WTC11 (cell line): ENCODE results near the gene TMEM169. TPM values are rescaled to one million over a fixed set of nuclear protein-coding genes. Genes with fewer than 3 reads are reported as not detected.

ENCODE experiments used
- ATAC-seq: fragments of 200-7000 bp; cut with Tn5 transposase; 2 replicates; pipeline ENCODE4 v1.10.0; 2021; ENCODE audit warnings: mild to moderate bottlenecking, moderate library complexity
- CTCF ChIA-PET: fragments of 300-600 bp; sonication (Branson Sonifier 250); formaldehyde crosslinking; loops from one replicate; lab custom pipeline; 2021; ENCODE audit warnings: antibody characterized with exemption; lab: Charles Lee
- POLR2A ChIA-PET: fragments of 350-600 bp; sonication (Branson Sonifier 250); formaldehyde crosslinking; loops from one replicate; lab custom pipeline; 2021; ENCODE audit warnings: antibody characterized with exemption; lab: Charles Lee
- DNase-seq: peaks from one replicate; pipeline ENCODE4 v3.0.0; 2021; ENCODE audit warnings: low spot score
- H3K27ac Mint-ChIP-seq: 2 replicates; pipeline ENCODE4 v1.8.0; 2021; ENCODE audit warnings: mixed read lengths
- H3K27me3 Mint-ChIP-seq: 2 replicates; pipeline ENCODE4 v1.8.0; 2021; ENCODE audit warnings: low read depth, mild to moderate bottlenecking, moderate library complexity, mixed read lengths
- H3K36me3 Mint-ChIP-seq: 2 replicates; pipeline ENCODE4 v1.8.0; 2021; ENCODE audit warnings: mixed read lengths
- H3K4me1 Mint-ChIP-seq: 2 replicates; pipeline ENCODE4 v1.8.0; 2022; ENCODE audit warnings: mixed read lengths
- H3K4me3 Mint-ChIP-seq: 2 replicates; pipeline ENCODE4 v1.8.0; 2021; ENCODE audit warnings: mild to moderate bottlenecking, moderate library complexity, mixed read lengths
- H3K9me3 Mint-ChIP-seq: 2 replicates; pipeline ENCODE4 v1.8.0; 2021; ENCODE audit warnings: mixed read lengths
- ATF1 ChIP-seq: sonication (generic); formaldehyde crosslinking; IDR thresholded peaks from 2 replicates; pipeline ENCODE4 v1.8.1; 2023; ENCODE audit warnings: mild to moderate bottlenecking, moderate library complexity, missing genetic modification reagents
- CBFB ChIP-seq: sonication (generic); formaldehyde crosslinking; IDR thresholded peaks from 2 replicates; pipeline ENCODE4 v1.8.1; 2022; ENCODE audit warnings: mild to moderate bottlenecking, low read depth, missing genetic modification reagents
- ELF4 ChIP-seq: sonication (generic); formaldehyde crosslinking; IDR thresholded peaks from 2 replicates; pipeline ENCODE4 v1.8.1; 2022; ENCODE audit warnings: low read depth, mild to moderate bottlenecking, moderate library complexity, missing genetic modification reagents
- ESRRA ChIP-seq: sonication (generic); formaldehyde crosslinking; IDR thresholded peaks from 2 replicates; pipeline ENCODE4 v1.8.1; 2022; ENCODE audit warnings: mild to moderate bottlenecking, missing genetic modification reagents, borderline replicate concordance
- ETV6 ChIP-seq: sonication (generic); formaldehyde crosslinking; IDR thresholded peaks from 2 replicates; pipeline ENCODE4 v1.8.1; 2022; ENCODE audit warnings: mild to moderate bottlenecking, missing genetic modification reagents
- GABPB1 ChIP-seq: sonication (generic); formaldehyde crosslinking; IDR thresholded peaks from 2 replicates; pipeline ENCODE4 v1.8.1; 2023; ENCODE audit warnings: mild to moderate bottlenecking, missing genetic modification reagents
- IRF2 ChIP-seq: sonication (generic); formaldehyde crosslinking; IDR thresholded peaks from 2 replicates; pipeline ENCODE4 v1.8.0; 2022; ENCODE audit warnings: low read depth, missing genetic modification reagents, borderline replicate concordance
- NFATC4 ChIP-seq: fragments of 250-450 bp; sonication (Bioruptor Pico); IDR thresholded peaks from 2 replicates; pipeline ENCODE4 v1.9.0; 2021; ENCODE audit warnings: mild to moderate bottlenecking
- NFE2L1 ChIP-seq: sonication (generic); formaldehyde crosslinking; IDR thresholded peaks from 2 replicates; pipeline ENCODE4 v1.8.1; 2023; ENCODE audit warnings: missing genetic modification reagents
- NR2C2 ChIP-seq: sonication (generic); formaldehyde crosslinking; IDR thresholded peaks from 2 replicates; pipeline ENCODE4 v1.8.0; 2022; ENCODE audit warnings: mild to moderate bottlenecking, missing genetic modification reagents
- OVOL2 ChIP-seq: fragments of 250-450 bp; sonication (Bioruptor Pico); IDR thresholded peaks from 2 replicates; pipeline ENCODE4 v1.9.0; 2021; ENCODE audit warnings: mild to moderate bottlenecking, borderline replicate concordance
- SOX15 ChIP-seq: fragments of 250-450 bp; sonication (Bioruptor Pico); IDR thresholded peaks from 2 replicates; pipeline ENCODE4 v1.9.0; 2021; ENCODE audit warnings: mild to moderate bottlenecking
- ZNF121 ChIP-seq: sonication (generic); formaldehyde crosslinking; IDR thresholded peaks from 2 replicates; pipeline ENCODE4 v1.8.0; 2023; ENCODE audit warnings: missing genetic modification reagents
- ZNF396 ChIP-seq: fragments of 250-450 bp; sonication (Bioruptor Pico); IDR thresholded peaks from 2 replicates; pipeline ENCODE4 v1.8.0; 2021; ENCODE audit warnings: mild to moderate bottlenecking, moderate library complexity, borderline replicate concordance
- total RNA-seq: library from RNA; stranded (reverse); gene quantifications from 3 replicates; pipeline ENCODE4 v1.2.3, GENCODE V29; 2021
- TF ChIP-seq, protein P1 (sequence below): fragments of 250-450 bp; sonication (Bioruptor Pico); IDR thresholded peaks from 2 replicates; pipeline ENCODE4 v1.9.0; 2021; ENCODE audit warnings: mild to moderate bottlenecking
- TF ChIP-seq, protein P2 (sequence below): sonication (generic); formaldehyde crosslinking; IDR thresholded peaks from 2 replicates; pipeline ENCODE4 v1.8.0; 2023; ENCODE audit warnings: missing genetic modification reagents
- TF ChIP-seq, protein P3 (sequence below): fragments of 250-450 bp; sonication (Bioruptor Pico); IDR thresholded peaks from 2 replicates; pipeline ENCODE4 v1.9.0; 2021; ENCODE audit warnings: moderate library complexity, mild to moderate bottlenecking, inconsistent platforms, borderline replicate concordance
- TF ChIP-seq, protein P4 (sequence below): fragments of 250-450 bp; sonication (Bioruptor Pico); IDR thresholded peaks from 2 replicates; pipeline ENCODE4 v1.9.0; 2021; ENCODE audit warnings: mild to moderate bottlenecking, borderline replicate concordance
- TF ChIP-seq, protein P5 (sequence below): sonication (generic); formaldehyde crosslinking; IDR thresholded peaks from 2 replicates; pipeline ENCODE4 v1.8.1; 2022; ENCODE audit warnings: mild to moderate bottlenecking, moderate library complexity, missing genetic modification reagents
- TF ChIP-seq, protein P6 (sequence below): sonication (generic); formaldehyde crosslinking; IDR thresholded peaks from 2 replicates; pipeline ENCODE4 v1.8.0; 2023; ENCODE audit warnings: mild to moderate bottlenecking, missing genetic modification reagents
- TF ChIP-seq, protein P7 (sequence below): fragments of 250-450 bp; sonication (Bioruptor Pico); IDR thresholded peaks from 2 replicates; pipeline ENCODE4 v2.1.2; 2022; ENCODE audit warnings: mild to moderate bottlenecking, moderate library complexity

TMEM169 gene
- total RNA-seq, 1 experiment from 2014 or later, result 1.8 TPM

DNA sequence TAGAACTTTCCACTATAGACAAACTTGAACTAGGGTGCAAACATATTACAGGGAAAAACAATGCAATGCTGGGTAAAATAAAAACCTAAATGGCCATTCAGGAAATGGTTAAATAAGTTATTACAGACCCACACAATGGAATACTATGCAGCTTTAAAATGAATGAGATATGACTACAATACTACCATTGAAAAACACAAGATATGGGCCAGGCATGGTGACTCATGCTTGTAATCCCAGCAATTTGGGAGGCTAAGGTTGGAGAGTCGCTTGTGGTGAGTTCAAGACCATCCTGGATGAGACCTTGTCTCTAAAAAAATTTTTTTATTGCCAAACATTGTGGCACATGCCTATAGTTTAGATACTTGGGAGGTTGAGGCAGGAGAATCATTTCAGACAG lies 6.9 kb upstream of the TMEM169 start (continued):
- TF ChIP-seq, protein P1, sequence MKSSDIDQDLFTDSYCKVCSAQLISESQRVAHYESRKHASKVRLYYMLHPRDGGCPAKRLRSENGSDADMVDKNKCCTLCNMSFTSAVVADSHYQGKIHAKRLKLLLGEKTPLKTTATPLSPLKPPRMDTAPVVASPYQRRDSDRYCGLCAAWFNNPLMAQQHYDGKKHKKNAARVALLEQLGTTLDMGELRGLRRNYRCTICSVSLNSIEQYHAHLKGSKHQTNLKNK, result no peak
- TF ChIP-seq ESRRA (no peak), ZNF121 (CRISPR knock-in tag) (no peak), ETV6 (CRISPR knock-in tag) (no peak), NFATC4 (CRISPR knock-in tag) (no peak), GABPB1 (CRISPR knock-in tag) (no peak), ZNF396 (no peak)
- TF ChIP-seq, protein P2, sequence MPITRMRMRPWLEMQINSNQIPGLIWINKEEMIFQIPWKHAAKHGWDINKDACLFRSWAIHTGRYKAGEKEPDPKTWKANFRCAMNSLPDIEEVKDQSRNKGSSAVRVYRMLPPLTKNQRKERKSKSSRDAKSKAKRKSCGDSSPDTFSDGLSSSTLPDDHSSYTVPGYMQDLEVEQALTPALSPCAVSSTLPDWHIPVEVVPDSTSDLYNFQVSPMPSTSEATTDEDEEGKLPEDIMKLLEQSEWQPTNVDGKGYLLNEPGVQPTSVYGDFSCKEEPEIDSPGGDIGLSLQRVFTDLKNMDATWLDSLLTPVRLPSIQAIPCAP (CRISPR knock-in tag), result no peak
- TF ChIP-seq, protein P3, sequence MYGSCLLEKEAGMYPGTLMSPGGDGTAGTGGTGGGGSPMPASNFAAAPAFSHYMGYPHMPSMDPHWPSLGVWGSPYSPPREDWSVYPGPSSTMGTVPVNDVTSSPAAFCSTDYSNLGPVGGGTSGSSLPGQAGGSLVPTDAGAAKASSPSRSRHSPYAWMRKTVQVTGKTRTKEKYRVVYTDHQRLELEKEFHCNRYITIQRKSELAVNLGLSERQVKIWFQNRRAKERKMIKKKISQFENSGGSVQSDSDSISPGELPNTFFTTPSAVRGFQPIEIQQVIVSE, result no peak

DNA sequence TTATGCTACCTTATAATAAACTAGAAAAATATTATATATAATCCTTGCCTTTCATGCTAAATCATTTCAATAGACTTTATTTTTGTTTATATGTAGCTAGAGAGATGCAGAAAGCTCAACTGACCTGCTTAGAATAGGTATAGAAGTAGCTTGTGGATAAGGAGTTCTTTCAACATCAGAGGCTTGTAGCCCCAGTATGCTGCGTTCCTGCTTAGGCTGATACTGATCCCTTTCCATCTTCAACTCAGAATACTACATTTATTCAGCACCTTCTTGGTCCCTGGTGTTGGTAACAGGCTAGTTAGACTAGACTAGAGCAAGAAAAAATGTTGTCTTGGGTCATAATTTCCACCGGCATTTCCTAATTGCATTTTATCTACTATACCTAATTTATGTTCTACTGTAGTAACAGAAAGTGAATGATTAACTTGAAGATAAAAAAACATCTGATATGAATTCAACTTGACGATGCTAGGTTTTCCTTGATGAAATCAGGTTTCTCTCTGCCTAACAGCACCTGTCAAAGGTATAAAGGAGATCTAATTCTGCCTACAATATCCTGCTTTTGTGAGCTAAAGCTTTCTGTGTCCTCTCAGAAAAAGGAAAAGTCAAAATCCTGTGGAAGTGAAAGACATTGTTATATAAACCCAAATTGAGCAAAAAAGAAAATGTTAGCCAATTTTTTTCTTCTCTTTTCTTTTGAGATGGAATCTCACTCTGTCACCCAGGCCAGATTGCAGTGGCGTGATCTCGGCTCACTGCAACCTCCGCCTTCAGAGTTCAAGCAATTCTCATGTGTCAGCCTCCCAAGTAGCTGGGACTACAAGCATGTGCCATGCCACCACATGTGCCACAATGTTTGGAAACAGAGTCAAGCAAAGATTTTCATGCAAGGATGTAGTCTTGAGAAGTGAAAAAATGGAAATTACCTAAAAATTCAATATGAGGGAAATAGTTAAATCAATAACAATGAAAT lies 5.9 kb upstream of the TMEM169 start:
- H3K36me3 Mint-ChIP-seq, result no peaks in the 10 kb centered on the region
- POLR2A ChIA-PET, result no interaction called here
- CTCF ChIA-PET, result interaction anchor here (1.0 kb wide), 1 partner anchor 38 kb away, joined by 4 read pairs; no protein-coding TSS in a partner anchor
- H3K4me3 Mint-ChIP-seq, result no peak overlapping the region
- H3K27ac Mint-ChIP-seq, result 0 out of 2 replicates have a peak overlapping the region, but pooled peaks have one; percentile 38
- peaks cover 4% of the 10 kb centered on the region for H3K4me1 Mint-ChIP-seq
- DNase-seq, result no peak
- no peaks in the 10 kb centered on the region for H3K9me3 Mint-ChIP-seq
- ATAC-seq, result no peak
- H3K27me3 Mint-ChIP-seq, result no peaks in the 10 kb centered on the region
- TF ChIP-seq, protein P4, sequence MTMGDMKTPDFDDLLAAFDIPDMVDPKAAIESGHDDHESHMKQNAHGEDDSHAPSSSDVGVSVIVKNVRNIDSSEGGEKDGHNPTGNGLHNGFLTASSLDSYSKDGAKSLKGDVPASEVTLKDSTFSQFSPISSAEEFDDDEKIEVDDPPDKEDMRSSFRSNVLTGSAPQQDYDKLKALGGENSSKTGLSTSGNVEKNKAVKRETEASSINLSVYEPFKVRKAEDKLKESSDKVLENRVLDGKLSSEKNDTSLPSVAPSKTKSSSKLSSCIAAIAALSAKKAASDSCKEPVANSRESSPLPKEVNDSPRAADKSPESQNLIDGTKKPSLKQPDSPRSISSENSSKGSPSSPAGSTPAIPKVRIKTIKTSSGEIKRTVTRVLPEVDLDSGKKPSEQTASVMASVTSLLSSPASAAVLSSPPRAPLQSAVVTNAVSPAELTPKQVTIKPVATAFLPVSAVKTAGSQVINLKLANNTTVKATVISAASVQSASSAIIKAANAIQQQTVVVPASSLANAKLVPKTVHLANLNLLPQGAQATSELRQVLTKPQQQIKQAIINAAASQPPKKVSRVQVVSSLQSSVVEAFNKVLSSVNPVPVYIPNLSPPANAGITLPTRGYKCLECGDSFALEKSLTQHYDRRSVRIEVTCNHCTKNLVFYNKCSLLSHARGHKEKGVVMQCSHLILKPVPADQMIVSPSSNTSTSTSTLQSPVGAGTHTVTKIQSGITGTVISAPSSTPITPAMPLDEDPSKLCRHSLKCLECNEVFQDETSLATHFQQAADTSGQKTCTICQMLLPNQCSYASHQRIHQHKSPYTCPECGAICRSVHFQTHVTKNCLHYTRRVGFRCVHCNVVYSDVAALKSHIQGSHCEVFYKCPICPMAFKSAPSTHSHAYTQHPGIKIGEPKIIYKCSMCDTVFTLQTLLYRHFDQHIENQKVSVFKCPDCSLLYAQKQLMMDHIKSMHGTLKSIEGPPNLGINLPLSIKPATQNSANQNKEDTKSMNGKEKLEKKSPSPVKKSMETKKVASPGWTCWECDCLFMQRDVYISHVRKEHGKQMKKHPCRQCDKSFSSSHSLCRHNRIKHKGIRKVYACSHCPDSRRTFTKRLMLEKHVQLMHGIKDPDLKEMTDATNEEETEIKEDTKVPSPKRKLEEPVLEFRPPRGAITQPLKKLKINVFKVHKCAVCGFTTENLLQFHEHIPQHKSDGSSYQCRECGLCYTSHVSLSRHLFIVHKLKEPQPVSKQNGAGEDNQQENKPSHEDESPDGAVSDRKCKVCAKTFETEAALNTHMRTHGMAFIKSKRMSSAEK, result no peak
- TF ChIP-seq, protein P5, sequence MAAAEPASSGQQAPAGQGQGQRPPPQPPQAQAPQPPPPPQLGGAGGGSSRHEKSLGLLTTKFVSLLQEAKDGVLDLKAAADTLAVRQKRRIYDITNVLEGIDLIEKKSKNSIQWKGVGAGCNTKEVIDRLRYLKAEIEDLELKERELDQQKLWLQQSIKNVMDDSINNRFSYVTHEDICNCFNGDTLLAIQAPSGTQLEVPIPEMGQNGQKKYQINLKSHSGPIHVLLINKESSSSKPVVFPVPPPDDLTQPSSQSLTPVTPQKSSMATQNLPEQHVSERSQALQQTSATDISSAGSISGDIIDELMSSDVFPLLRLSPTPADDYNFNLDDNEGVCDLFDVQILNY (CRISPR knock-in tag), result no peak
- TF ChIP-seq NR2C2, result no peak
- no peak for TF ChIP-seq IRF2 (CRISPR knock-in tag)
- TF ChIP-seq SOX15, result no peak
- TF ChIP-seq ATF1, result no peak
- TF ChIP-seq, protein P1, result no peak
- TF ChIP-seq, protein P6, sequence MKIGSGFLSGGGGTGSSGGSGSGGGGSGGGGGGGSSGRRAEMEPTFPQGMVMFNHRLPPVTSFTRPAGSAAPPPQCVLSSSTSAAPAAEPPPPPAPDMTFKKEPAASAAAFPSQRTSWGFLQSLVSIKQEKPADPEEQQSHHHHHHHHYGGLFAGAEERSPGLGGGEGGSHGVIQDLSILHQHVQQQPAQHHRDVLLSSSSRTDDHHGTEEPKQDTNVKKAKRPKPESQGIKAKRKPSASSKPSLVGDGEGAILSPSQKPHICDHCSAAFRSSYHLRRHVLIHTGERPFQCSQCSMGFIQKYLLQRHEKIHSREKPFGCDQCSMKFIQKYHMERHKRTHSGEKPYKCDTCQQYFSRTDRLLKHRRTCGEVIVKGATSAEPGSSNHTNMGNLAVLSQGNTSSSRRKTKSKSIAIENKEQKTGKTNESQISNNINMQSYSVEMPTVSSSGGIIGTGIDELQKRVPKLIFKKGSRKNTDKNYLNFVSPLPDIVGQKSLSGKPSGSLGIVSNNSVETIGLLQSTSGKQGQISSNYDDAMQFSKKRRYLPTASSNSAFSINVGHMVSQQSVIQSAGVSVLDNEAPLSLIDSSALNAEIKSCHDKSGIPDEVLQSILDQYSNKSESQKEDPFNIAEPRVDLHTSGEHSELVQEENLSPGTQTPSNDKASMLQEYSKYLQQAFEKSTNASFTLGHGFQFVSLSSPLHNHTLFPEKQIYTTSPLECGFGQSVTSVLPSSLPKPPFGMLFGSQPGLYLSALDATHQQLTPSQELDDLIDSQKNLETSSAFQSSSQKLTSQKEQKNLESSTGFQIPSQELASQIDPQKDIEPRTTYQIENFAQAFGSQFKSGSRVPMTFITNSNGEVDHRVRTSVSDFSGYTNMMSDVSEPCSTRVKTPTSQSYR, result no peak
- no peak for TF ChIP-seq NFE2L1 (CRISPR knock-in tag)
- no peak for TF ChIP-seq CBFB (CRISPR knock-in tag)
- no peak for TF ChIP-seq ELF4
- TF ChIP-seq, protein P2 (CRISPR knock-in tag), result no peak
- TF ChIP-seq, protein P7, sequence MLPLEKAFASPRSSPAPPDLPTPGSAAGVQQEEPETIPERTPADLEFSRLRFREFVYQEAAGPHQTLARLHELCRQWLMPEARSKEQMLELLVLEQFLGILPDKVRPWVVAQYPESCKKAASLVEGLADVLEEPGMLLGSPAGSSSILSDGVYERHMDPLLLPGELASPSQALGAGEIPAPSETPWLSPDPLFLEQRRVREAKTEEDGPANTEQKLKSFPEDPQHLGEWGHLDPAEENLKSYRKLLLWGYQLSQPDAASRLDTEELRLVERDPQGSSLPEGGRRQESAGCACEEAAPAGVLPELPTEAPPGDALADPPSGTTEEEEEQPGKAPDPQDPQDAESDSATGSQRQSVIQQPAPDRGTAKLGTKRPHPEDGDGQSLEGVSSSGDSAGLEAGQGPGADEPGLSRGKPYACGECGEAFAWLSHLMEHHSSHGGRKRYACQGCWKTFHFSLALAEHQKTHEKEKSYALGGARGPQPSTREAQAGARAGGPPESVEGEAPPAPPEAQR (CRISPR knock-in tag), result no peak
- TF ChIP-seq OVOL2 (CRISPR knock-in tag), result no peak
